ENCODE results near the gene TSEN54. TPM values are rescaled to one million over a fixed set of nuclear protein-coding genes. Genes with fewer than 3 reads are reported as not detected.

Gene TSEN54
- polyA plus RNA-seq, 1 donor (not counting 4 experiments of a cell fraction or from before 2014, with no cell fraction given), result 24.1 TPM

- no peak overlapping the region for H3K4me2 ChIP-seq (ENCODE audit: control insufficient read depth, extremely low read depth, insufficient read depth, low read depth, low read length)
- no peaks in the 10 kb centered on the region for H3K79me2 ChIP-seq (ENCODE audit: control insufficient read depth, insufficient read depth, low read length)
- no peak overlapping the region for H2AFZ ChIP-seq (ENCODE audit: control insufficient read depth, low read length)
- H3K27me3 ChIP-seq (ENCODE audit: control insufficient read depth, extremely low read depth, insufficient read depth, low read length), result no peaks in the 10 kb centered on the region
- no peak overlapping the region for H3K9ac ChIP-seq (ENCODE audit: control insufficient read depth, extremely low read depth, insufficient read depth, low read length)
- H3K4me3 ChIP-seq (ENCODE audit: control insufficient read depth in 2 of 3, extremely low read depth in 1 of 3, insufficient read depth in 2 of 3, low read depth in 1 of 3, low read length in 3 of 3), result no peak overlapping the region
- TF ChIP-seq CTCF (optimal IDR thresholded peaks at IDR 0.05 in 1 of 3, IDR thresholded peaks at IDR 0.05 in 1 of 3, conservative IDR thresholded peaks at IDR 0.05 in 1 of 3; ENCODE audit: extremely low read depth in 1 of 3, insufficient read depth in 2 of 3, low read length in 3 of 3) (no peak), EZH2 (IDR thresholded peaks at IDR 0.05; ENCODE audit: low read length) (no peak)
- H4K20me1 ChIP-seq (ENCODE audit: control insufficient read depth, extremely low read depth, insufficient read depth, low read length), result no peaks in the 10 kb centered on the region
- dilution Hi-C loops (cut with MboI; ENCODE audit: extremely low pct_ligation_motif_present, low sequenced_read_pairs), result no loop called here
- no peaks in the 10 kb centered on the region for H3K9me1 ChIP-seq (ENCODE audit: control insufficient read depth, extremely low read depth, insufficient read depth, low read length)
- H3K36me3 ChIP-seq (ENCODE audit: control insufficient read depth in 2 of 2, extremely low read depth in 1 of 2, insufficient read depth in 2 of 2, low read length in 2 of 2), result peaks cover 6 to 7% of the 10 kb centered on the region in 2 experiments
- H3K27ac ChIP-seq (ENCODE audit: control insufficient read depth, insufficient read depth, low read length), result no peak overlapping the region
- no peaks in the 10 kb centered on the region for H3K9me3 ChIP-seq (ENCODE audit: control insufficient read depth, low read depth, low read length)
- FAIRE-seq (no peak), DNase-seq (ENCODE audit: low read depth, low spot score) (no peak)
- no peaks in the 10 kb centered on the region for H3K4me1 ChIP-seq (ENCODE audit: control insufficient read depth, extremely low read depth, insufficient read depth, low read length)
Measured at GRCh38 chr17:75490173-75490743, 26.1 kb upstream of the TSEN54 start.

GRCh38 chr17:75490953-75491649 lies 25.2 kb upstream of the TSEN54 start:
- Histone ChIP-seq H3K4me1 (ENCODE audit: control insufficient read depth, extremely low read depth, insufficient read depth, low read length) (no peaks in the 10 kb centered on the region), H3K9ac (ENCODE audit: control insufficient read depth, extremely low read depth, insufficient read depth, low read length) (no peak overlapping the region), H3K27ac (ENCODE audit: control insufficient read depth, insufficient read depth, low read length) (no peak overlapping the region), H2AFZ (ENCODE audit: control insufficient read depth, low read length) (no peak overlapping the region), H3K79me2 (ENCODE audit: control insufficient read depth, insufficient read depth, low read length) (no peaks in the 10 kb centered on the region), H4K20me1 (ENCODE audit: control insufficient read depth, extremely low read depth, insufficient read depth, low read length) (no peaks in the 10 kb centered on the region), H3K4me3 (ENCODE audit: control insufficient read depth in 2 of 3, extremely low read depth in 1 of 3, insufficient read depth in 2 of 3, low read depth in 1 of 3, low read length in 3 of 3) (no peak overlapping the region), H3K27me3 (ENCODE audit: control insufficient read depth, extremely low read depth, insufficient read depth, low read length) (no peaks in the 10 kb centered on the region), H3K36me3 (ENCODE audit: control insufficient read depth in 2 of 2, extremely low read depth in 1 of 2, insufficient read depth in 2 of 2, low read length in 2 of 2) (peaks cover 6 to 7% of the 10 kb centered on the region in 2 experiments), H3K9me3 (ENCODE audit: control insufficient read depth, low read depth, low read length) (no peaks in the 10 kb centered on the region), H3K9me1 (ENCODE audit: control insufficient read depth, extremely low read depth, insufficient read depth, low read length) (no peaks in the 10 kb centered on the region), H3K4me2 (ENCODE audit: control insufficient read depth, extremely low read depth, insufficient read depth, low read depth, low read length) (no peak overlapping the region)
- no peak for TF ChIP-seq CTCF (optimal IDR thresholded peaks at IDR 0.05 in 1 of 3, IDR thresholded peaks at IDR 0.05 in 1 of 3, conservative IDR thresholded peaks at IDR 0.05 in 1 of 3; ENCODE audit: extremely low read depth in 1 of 3, insufficient read depth in 2 of 3, low read length in 3 of 3)
- TF ChIP-seq EZH2 (IDR thresholded peaks at IDR 0.05; ENCODE audit: low read length), result no peak
- dilution Hi-C loops (cut with MboI; ENCODE audit: extremely low pct_ligation_motif_present, low sequenced_read_pairs), result no loop called here
- DNase-seq (ENCODE audit: low read depth, low spot score) (no peak), FAIRE-seq (no peak)

Measured in keratinocyte (primary cell).